NCI-H1694 treated with DMSO at 0.1 percent for 48 hours (cell line): ENCODE results near the gene HCRTR1.

Experiments used
- DNase-seq: peaks from one replicate; lab custom pipeline; 2025; lab: John Stamatoyannopoulos, UW

The HCRTR1 gene

DNA sequence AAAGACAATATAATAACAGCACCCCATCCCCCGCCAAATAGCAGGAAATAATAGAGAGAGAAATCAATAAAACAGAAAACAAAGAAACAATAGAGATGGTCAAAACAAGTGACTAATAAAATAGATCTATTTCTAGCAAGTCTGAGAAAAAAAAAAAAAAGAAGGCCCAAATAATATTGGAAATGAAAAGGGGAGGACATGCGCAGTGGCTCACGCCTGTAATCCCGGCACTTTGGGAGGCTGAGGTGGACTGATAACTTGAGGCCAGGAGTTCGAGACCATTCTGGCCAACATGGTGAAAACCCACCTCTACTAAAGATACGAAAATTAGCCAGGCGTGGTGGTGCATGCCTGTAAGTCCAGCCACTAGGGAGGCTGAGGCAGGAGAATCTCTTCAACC is 18.5 kb upstream of the HCRTR1 start:
- no peak for DNase-seq

GRCh38 chr1:31600641-31601040 is 16.8 kb upstream of the HCRTR1 start:
- DNase-seq: no peak

GRCh38 chr1:31602081-31602480 is 15.4 kb upstream of the HCRTR1 start:
- no peak for DNase-seq

- DNase-seq: no peak
Measured at GRCh38 chr1:31605908-31606427, 11.5 kb upstream of the HCRTR1 start.

DNA sequence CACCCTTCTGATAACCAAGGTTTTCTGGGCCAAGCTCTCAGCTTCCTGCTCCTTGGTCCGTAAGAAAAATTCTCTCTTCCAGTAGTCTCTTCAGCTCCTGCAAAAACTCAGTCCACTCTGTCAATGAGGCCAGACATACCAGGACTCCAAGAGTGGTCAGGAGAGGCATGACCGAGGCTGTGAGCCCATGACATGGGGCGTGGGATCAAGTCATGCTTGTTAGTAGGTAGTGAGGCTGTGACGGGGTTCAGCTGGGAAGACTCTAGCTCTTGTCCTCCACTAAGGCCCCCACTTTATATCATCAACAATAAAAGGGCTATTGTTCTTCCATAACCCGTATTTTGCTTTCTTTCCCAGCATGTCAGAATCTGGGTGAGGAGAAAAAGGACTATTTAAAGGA is 10.1 kb upstream of the HCRTR1 start:
- no peak for DNase-seq

- DNase-seq: no peak
Measured at GRCh38 chr1:31609514-31610118, 7.9 kb upstream of the HCRTR1 start.

GRCh38 chr1:31614414-31615005 is 3.0 kb upstream of the HCRTR1 start:
- no peak for DNase-seq

GRCh38 chr1:31615414-31615813 is 2.1 kb upstream of the HCRTR1 start:
- no peak for DNase-seq

GRCh38 chr1:31615939-31616338 is 1.6 kb upstream of the HCRTR1 start:
- no peak for DNase-seq

DNA sequence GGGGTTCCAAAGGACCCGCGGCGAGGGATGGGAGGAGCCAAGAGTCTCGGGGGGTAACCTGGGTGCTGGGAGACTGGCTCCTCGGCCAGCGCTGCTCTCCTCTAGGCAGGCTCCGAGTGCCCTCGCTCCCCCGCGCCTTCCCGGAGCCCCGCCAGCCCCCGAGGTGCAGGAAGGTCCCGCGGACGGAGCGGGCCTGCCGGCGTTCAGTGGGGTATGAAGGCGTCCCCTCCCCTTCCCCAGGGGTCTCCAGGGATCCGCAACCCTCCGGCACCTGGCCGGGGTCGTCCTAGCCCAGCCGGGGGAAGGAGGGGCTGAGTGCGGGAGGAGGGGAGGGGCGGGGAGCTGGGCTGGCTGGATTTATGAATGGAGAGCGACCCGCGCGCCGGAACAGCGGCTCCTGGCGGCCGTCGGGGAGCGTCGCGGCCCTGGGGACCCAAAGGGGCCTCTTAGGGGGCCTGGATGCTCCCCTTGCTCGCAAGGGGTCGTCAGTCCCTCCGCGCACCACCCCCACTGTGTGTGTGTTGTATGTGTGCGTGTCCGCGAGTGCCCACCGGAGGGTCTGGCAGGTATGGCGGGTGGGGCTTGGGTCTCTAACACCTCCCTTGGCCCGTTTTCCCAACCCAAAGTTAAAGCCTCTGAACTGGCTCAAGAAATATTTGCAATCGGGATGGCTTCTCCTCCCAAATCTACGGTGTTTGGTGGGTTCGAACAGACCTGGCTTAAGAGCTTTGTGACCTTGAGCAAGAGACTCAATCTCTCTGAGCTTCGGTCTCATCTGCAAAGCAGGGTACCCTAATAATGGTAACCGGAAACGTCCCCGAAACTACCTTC is 642 bp downstream of the HCRTR1 start:
- peak; percentile 41 for DNase-seq

GRCh38 chr1:31618916-31619846 is 1.7 kb downstream of the HCRTR1 start:
- DNase-seq: no peak

GRCh38 chr1:31620631-31621497 is 3.4 kb downstream of the HCRTR1 start:
- DNase-seq: no peak

GRCh38 chr1:31621498-31621820 is 4.0 kb downstream of the HCRTR1 start:
- no peak for DNase-seq

DNA sequence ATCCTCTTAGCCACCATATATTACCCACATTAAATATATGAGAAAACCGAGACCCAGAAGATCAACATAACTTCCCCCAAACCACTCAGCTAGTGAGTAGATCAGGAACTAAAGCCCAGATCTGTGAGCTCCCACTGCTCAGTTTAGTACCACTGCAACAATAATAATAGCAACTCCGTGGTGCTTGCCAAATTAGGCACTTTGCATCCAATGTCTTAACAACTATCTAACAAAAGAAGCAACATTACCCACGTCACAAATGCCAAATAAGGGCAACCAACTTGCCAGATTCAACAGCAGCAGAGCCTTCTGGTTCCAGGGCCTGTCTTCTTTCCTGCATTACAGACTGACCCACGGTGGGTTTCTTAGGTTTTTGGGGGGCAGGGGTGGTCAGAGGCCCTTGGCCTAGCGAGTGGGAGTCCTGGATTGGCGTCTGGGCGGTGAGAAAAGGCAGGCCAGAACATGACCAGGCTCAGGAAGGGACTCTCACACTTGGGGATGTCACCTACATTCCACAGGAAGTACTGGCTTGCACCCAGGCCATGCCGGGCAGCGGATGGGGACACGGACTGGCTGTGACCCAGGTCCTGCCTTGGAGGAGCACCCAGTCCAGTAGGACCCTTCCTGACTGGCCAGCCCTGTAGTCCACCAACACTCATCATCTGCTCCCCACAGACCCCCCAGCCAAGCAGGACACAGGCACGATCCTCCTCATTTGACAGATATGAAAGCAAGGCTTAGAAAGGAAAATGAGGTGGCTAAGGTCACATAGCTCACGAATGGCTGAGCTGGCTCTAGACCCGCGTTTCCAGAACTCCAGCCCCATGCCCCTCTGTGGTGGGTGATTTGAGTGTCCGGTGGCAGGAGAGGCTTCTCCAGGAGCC is 4.6 kb downstream of the HCRTR1 start:
- no peak for DNase-seq

DNA sequence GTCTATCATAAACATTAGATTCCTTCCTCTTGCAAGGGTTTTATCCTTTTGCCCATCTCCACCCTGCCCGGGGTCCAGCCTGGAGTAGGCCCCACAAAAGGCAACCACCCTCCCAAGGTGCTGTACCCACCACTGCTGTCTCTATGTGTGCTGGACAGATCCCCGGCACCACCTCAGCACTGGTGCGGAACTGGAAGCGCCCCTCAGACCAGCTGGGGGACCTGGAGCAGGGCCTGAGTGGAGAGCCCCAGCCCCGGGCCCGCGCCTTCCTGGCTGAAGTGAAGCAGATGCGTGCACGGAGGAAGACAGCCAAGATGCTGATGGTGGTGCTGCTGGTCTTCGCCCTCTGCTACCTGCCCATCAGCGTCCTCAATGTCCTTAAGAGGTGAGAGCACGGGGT is 5.9 kb downstream of the HCRTR1 start:
- DNase-seq: no peak

- no peak for DNase-seq
Measured at GRCh38 chr1:31624309-31624708, 6.8 kb downstream of the HCRTR1 start.

DNA sequence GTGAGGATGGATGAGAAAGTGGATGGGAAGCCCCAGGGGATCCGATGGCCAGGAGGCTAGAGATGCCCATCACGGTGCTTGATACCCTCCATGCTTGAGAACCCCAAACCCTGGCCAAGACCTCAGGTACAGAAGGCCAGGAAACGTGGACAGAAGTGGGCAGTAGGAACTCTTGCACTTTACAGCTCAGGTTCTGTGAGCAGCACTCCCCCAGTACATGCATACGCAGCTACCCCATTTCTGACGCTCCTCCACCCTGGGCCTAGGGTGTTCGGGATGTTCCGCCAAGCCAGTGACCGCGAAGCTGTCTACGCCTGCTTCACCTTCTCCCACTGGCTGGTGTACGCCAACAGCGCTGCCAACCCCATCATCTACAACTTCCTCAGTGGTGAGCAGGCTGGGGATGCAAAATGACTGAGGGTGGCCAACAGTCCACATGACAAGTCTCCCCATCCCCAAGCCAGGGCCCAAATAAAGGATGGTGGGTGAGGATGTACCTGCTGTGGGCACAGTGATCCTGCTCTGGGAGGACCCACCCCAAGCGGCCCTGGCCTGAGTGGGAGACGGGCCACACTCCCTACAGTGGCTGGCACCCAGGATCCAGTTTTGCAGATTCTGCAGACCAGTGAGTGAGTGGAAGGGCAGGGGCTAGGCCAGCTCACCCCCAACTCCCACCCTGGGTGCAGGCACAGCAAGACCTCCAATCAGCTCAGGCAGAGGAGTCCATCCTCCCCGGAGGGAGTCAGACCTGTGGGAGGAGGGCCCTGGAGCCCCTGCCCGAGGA is 7.4 kb downstream of the HCRTR1 start:
- no peak for DNase-seq

DNA sequence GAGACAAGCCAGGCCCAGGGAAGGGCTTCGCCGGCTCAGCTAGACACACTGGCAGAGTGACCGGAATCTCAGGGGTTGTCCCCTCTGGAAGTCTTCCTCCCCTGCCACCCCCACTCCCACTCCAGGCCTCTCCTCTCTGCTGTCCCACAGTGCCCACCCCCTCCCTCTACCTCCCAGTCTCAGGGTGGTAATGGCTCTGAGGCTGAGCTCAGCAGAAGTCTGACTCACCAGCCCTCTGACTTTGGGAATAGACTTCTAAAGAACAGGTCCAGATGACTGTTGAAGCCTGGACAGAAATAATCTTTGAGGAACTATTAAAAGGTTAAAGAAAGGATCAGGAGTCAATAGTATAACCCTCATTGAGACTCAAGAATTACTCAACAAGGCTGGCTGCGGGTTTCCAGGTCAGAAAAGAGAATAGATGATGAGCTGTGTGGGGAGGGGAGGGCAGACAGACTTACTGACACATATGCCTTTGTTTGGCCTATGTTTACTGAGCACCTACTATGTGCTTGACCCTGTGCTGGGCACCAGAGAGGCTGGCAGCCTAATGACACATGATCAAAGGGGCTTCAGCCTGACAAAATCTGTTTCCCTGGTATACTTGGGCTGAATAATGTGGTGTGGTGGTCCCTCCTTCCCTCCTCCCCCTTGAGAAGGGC is 8.2 kb downstream of the HCRTR1 start:
- DNase-seq: no peak
